Measurements from ENCODE around the gene SMOC1.

The SMOC1 gene

DNA sequence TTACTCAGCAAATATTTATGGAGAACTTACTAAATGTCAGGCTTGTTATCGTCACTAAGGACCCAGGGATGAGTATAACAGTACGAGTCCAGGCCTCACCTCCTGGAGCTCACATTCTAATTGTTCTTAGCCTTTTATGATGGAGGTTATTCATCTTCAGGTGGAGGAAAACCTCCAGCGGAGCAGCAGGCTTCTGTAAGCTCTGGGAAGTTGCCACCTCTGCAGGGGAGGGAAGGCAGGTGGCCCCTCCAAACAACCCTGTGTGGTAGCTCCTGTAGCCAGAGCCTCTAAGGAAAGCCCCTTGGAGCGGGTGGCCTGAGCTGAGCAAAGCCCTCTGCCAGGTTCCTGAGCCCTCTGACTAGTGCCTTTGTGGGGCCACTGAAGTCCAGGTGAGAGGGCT is 104.1 kb downstream of the SMOC1 start:
- no peak for DNase-seq

DNA sequence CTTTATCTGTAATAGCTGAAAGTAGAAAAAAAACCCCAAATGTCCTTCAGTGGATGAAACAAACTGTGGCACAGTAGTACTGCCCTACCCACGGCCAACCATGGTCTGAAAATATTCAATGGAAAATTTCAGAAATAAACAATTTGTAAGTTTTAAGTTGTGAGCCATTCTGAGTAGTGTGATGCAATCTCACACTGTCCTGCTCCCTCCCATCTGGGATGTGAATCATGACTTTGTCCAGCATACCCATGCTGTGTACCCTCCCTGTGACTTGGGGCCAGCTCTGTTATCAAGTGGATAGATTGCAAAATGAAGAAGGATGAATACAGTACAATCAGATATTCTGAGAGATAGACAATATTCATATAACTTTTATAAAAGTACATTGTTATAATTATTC is 106.2 kb downstream of the SMOC1 start:
- no peak for DNase-seq

DNA sequence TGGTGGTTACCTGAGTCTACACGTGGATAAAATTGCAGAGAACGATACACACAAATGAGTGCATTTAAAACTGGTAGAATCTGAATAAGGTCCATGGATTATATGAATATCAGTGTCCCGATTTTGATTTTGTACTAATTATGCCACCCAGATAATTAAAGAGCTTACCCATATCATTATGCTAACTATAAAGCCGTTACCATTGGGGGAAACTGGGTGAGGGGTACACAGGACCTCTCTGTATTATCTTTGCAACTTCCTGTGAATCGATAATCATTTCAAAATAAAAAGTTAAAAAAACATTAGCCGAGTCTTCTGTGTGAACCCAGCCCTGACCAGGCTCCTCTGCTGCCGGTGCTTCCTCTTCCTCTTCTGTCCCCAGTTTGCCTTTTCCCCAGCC is 107.1 kb downstream of the SMOC1 start:
- no peak for DNase-seq

DNA sequence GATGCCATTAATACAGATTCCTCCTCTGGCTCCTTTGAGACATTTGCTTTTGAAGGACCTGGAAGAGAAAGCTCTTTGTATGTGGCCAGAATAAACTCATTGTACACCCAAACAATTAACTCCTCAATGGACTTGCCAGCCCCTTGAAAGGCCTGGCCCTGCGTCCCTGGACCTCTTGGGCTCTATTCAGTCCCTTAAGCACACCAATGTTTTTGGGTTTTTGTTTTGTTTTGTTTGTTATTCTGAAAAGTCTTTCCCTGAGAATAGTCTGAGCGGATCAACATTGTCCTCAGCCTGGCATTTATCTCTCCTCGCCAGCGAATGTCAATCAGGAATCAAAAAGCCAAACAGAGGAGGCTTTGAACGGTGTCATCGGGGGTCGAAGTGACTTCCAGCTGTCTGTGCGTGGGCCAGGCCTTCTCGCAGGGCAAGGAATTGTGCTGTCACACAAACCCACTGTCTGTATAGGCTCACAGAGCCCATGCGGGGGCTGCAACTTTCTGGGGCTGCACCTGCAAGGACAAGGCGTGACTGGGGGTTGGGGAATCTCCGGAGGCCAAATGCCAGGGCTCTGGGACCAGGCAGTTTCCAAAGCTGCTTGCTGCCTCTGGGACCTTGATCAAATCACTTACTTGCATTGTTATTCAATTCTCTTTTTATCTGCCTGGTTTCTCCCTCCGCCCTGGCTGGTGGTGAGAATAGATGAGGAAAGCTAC is 108.3 kb downstream of the SMOC1 start:
- DNase-seq: no peak

DNA sequence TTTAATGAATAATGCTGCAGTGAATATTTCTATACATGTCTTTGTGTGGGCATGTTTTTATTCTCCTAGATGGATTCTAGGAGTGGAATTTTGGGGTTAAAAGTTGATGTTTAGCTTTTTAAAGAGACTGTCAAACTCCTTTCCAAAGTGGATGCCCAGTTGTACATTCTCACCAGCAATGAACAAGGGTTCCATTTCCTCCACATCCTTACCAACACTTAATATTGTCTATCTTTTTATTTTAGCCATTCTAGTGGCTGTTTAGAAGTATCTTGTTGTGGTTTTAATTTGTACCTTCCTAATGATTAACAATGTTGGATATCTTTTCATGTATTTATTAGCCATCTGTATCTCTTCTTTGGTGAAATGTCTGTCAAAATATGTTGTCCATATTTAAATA is 109.8 kb downstream of the SMOC1 start:
- no peak for DNase-seq

DNA sequence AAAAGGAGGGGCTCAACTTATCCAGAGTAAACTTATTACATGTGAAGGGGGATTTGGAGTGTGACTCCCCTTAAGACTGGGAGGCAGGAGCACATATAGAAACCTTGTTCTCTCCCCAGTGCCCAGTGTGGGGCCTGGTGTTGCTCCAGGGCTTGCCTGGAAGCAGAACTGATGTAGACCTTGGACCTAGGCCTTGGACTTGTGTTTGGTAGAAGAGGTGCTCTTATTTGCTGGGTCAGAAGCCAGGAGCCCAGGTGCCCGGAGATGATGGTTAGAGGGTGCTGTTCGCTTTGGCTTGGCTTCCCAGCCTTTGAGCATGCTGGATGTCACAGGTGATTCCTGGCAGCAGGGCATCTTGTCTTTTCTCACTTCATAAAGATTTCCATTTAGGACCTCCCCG is 110.4 kb downstream of the SMOC1 start:
- DNase-seq: no peak

DNA sequence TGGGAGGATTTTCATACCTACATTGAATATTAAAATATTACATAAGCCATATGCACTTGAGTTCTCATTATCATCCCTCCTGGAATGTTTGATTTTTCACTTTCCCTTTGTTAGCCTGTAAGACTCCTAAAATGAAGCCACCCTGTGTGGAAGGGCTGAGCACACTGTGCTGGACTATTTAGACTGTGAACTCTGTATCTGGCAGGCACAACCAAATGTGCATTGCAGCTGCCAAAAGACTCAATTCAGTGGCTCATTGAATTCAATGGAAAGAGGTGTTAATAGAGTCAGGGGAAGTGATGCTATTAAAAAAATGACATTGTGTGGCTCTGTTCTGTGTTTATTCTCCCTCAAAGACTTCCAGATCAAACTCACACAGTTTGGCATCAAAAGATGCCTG is 111.1 kb downstream of the SMOC1 start:
- no peak for DNase-seq

DNA sequence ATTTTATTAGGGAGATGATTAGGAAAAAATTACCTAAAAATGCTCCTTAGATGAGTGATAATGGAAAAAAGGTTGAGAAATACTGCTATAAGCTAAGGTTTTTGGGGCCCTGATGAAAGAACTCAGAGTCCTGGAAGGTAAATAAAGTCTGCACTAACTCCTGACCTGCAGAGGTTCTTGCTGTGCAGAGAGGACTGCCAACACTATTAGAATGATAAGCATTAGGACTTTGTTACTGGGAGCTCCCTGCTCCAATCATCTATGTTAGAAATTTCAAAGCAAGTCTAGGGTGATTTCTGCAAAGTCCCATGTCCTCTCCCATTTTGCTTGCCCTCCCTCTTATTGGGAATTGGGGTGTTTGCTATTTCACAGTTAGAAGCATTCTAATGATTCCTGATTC is 112.2 kb downstream of the SMOC1 start:
- DNase-seq: no peak

DNA sequence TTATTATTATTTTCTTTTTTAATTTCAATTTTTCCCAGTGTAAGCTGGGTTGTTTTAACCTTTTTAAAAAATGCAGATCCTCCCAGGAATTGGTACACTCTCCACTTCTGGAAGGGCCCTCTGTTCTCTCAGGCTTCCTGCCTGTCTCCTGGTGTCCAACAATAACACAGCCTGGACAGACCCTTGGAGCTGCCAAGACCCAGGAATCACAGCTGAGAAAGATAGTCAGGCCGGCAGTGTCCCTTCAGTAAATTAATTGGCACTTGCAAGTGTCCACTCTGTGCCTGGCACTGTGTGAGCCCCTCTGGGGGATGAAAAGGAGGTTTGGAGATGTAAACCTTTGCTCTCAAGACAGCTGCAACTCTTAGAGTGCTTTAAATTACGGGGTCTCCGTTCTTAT is 113.3 kb downstream of the SMOC1 start:
- no peak for DNase-seq

DNA sequence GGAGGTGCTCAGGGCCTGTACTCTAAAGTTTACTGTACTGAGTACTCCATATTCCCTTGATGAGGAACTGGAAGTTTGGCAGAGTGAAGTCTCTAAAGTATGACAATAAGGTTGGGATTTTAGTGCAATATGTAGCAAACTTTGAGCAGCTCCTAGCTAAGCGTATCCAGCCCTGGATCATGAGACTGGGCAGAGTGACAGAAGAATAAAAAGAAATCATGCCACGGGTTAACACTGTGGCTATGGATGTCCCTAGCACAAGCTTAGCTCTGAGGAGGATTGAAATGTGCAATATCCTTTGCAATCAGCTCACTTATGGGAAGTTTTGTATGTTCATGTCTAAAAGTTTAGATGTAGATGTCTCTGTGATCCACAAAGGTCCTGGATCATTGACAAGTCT is 114.1 kb downstream of the SMOC1 start:
- DNase-seq: no peak

DNA sequence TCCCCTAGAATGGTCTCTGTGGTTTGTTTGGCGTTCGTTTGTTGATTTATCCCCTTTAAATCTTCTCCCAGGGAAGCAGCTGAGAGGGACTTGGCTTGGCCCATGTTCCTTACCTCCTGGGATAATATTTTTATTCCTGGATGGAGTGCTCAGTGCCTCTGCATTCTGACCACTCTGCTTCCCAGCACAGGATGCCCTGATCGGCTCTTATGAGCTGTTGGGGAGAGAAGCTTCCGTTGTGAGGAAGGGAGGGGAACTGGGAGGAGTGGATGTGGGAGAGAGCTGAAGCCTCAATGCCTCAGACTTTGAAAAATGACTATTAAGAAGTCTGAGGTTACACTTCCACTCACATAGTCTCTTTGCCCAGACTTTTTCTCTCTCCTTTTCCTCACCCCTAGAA is 114.8 kb downstream of the SMOC1 start:
- DNase-seq: no peak

DNA sequence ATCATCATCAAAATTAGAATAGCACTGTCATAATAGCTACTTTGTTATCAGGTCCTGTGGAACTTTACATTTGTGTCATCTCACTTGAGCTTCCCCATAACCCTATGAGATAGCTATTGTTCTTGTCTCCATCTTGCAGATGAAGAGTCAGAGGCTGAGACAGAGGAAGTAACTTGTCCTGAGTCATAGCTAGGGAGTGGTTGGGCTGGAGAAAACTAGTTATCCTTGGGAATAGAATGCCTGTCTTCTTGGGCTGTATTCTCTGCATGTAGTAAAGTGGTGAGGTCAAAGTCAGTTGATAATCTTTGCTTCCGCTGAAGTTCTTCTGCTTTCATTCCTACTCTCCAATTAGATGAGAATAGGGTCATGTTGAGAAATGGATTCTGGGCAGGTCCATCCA is 117.0 kb downstream of the SMOC1 start:
- DNase-seq: no peak

DNA sequence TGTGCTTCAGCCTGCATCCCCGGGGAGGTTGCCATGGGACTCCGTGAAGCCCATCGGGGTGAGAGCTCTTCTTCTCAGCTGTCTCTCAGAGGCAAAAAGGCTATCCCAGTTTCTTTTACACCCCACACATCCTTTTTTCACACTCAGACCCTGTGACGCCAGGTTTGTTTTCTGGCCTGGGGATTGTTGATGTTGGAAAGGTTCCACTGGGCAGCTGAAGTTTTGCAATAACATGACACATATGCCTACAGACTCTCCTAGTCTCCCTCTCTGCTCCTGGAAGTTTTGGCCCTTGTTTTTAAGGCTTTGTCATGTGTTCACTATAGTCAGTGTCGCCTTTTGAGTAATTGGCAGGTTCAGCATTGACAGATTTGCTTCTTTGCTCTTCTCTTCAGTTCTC is 118.6 kb downstream of the SMOC1 start:
- DNase-seq: no peak

DNA sequence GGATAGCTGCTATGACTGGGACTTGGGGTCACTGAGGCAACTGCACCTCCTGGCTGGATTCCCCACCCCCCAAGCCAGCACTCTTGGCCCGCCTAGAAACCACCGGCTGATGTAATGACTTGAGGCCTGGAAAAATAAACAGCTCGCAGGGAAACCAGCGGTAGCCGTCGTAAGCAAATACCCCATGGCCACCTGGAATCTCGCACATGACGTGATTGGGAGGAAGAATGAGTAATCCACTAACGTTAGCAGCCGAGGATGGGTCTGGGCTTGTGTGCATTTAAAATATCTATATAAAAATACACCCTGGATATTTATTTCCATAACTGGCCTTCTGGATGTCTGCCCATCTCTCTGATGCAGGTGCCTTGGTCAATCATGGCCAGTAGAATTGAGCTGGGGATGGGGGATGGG is 120.1 kb downstream of the SMOC1 start:
- DNase-seq: no peak

DNA sequence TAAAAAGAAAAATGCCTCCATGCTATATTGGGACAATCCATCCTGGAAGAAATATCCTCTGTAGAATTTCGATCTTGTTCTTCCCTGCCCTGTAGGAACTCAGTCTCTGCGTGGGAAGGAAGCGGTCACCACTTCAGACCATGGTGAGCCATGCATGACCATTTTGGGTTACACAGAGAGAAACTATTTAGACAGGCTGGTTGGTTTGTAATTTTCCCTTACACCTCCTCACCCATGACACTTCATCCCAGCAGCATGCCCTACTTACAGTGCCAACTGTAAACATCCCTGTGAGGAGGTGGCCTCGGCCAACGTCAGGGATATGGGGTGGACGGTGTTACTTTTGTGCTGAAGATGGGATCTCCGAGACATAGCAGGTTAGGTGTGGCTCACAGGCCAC is 121.4 kb downstream of the SMOC1 start:
- DNase-seq: no peak

DNA sequence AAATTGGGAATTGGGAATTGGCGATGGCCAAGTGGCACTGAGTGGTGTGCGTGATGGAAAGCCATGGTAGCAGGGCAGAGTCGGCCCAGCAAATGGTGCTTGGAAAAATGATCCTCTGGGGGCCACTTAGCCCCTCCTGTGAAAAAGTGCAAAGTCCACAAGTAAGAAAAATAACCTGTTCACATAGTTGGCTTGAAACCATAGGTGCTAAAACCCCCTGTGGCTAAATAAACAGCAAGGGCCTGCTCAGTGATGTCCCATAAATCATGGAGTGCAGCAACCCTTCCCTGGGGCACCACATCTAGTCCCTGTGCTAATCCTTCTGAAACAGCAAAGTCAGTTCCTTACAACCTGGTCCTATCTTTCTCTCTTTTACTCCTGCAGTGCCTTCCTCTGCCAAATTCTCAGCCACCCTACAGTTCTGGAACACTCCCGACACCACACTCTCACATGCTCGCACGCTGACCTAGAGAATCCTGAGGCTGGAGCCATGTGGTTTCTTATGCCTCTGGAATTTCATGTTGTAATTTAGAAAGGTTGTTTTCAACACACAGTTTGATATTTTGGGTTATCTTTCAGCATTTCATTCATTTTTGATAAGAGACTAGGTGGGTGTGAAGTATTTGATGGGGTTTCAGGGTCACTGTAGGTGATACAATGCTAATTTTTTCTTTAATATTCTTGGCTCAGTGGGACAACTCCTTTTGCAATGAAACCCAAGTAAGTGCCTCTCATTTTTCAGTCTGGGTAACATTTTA is 123.6 kb downstream of the SMOC1 start:
- no peak for DNase-seq

DNA sequence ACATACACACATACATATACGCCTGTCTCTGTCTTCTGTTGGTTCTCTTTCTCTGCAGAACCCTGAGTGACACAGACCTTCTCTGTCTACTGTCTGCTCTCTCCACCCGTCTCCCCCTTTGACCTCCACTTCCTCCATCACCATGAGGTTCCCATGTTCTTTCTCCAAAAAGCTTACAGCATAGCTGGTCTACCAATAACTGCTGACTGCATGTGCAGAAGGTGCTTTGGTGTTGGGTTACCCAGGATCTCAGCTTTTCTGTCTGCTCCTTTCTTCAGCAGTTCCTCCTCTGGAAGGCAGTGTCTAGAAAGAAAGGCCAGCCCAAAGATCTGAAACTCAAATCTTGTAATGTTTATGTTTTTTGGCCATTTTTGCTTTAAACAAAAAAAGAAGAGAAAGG is 125.6 kb downstream of the SMOC1 start:
- DNase-seq: no peak

DNA sequence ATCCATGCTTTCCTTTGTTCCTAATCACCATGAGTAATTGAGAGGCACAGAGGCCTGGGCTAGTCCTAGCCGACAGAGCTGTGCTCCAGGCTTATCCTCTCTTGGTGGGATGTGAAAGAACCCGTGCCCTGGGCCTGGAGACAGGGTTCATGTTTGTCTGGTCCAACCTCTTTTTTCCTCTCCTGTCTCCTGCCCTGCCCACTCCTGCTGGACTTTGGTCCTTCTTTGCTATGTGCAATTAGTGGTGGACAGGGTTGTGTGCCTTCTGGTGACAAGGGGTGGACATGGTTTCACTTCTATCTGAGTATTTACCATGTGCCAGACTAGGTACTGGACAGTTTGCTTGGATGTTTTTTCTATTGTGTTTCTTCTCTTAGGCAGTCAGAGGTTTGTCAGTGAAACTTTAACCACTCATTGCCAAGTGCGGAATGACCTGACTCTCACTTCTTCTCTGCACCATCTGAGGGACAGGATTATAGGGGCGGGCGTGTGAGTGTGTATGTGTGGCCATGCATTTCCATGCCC is 126.1 kb downstream of the SMOC1 start:
- no peak for DNase-seq

DNA sequence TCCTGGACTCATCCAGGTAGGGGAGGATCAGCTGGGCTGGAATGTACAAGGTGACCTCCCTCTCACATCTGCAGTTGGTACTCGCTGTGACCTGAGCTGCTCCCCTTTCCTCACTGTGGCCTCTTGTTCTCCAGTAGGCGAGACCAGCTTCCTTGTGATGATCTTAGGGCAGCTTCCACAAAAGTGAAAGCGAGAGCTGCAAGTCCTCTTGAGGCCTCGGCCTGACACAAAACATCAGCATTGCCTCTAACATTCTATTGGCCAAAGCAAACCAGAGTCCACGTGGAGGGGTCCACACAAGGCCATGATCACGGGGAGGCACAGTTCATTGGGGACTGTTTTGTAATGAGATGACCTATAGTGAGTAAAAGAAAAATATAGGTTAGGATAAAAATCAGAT is 127.5 kb downstream of the SMOC1 start:
- DNase-seq: no peak

DNA sequence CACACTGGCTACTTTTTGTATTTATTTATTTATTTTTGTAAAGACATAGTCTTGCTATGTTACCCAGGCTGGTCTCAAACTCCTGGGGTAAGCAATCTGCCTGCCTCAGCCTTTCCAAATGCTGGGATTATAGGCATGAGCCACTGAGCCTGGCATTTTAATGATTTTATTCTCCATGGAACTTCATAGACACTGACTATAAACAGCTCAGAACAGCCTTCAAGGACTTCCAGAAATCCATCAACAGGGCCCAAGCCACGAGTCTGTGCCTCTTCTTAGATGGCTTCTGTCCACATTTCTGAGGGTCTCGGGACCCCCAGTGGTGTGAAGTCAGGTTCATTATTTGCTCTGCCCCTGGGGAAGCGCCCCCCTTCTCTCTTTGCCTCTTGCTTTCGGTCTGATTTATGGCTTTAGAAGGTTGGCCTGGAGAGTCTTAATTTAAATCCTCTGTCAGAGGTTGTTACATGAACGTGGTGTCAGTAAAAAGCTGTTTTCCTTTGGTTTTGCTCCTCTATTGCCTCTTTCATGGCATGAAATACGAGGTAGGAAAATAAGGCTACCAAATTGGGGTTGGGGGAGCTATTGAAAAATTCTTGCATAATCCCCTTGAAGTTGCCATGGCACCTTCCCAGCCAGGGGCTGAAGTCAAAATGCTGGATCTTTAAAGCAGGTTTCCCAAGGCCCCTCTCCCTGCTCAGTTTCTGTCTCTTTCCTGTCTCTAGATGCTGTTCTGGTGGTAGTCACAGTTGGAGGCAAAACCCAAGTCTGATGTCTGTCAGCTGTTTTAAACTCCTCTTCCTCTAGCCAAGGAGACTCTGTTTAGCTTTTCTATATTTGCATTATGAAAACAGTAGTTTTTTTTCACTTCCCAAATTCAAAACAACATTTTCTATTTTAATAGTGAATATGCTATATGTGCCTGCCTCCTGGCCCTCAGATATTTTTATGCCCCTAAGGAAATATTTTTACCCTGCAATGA is 129.4 kb downstream of the SMOC1 start:
- no peak for DNase-seq

DNA sequence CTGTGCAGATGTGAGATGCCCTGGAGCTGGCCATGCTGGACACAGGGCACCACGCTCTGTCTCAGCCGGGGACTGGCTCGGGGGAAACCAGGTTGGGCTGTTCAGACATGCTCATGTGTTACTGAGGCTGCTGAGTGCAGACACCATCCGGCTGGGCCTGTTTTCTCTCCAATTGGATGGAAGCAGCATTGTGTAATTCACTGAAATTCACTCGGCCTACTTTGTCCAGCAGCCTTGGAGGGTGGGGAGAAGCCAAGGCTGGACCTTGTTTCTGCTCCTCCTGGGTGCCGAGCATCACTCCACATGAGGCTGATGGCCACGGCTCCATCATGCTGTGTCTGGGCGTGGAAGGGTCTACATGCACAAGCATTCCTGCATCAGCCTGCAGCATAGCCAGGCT is 130.7 kb downstream of the SMOC1 start:
- no peak for DNase-seq

DNA sequence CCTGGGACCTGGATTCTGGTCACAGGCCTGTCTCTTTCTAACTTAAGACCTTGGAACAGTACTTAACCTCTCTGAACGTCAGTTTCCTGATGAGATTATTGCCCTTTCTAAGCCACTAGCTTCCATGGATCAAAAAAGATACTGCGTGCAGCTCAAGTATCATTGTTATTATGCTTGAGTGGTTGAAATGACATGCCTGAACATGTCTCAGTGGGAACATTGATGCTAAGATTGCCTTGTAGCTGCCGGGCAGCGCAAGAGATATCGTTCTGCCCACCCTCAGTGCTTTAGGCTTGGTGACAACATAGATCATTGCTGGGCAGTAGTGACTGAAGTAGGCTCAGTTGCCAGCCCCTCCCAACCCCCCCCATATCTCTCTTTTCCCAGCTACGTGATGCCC is 131.9 kb downstream of the SMOC1 start:
- DNase-seq: no peak

DNA sequence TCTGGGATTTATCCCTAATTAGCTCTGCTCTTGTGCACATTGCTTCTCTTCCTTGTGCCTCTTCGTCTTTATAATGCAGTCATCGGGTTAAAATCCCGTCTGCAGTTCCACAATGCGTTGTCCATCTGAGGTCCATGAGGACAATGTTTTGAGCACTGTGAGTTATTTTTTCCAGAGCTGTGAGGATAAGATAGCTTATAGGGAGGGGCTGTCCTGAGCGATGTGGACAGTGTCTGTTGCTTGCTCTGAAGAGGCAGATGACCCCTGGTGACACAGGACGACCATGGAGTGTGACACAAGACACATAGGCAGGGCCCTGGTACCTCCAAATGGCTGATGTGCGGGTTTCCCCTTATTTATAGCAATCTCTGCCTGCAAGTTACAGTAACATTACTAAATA is 132.5 kb downstream of the SMOC1 start:
- no peak for DNase-seq

Measured in stimulated activated CD4-positive, alpha-beta T cell treated with anti-CD3 and anti-CD28 coated beads, Interleukin-15, amount 100 ng/mL, for 24 hours (primary cell).